Measurements from ENCODE around the gene SF3B2. TPM values are rescaled to one million over a fixed set of nuclear protein-coding genes. Genes with fewer than 3 reads are reported as not detected.
"Not testable (repeated sequence)": the region's sequence is repeated elsewhere in the genome, so short reads cannot be mapped to it uniquely, and the experiment has no call there.

Gene SF3B2
- total RNA-seq, 1 donor from 2014 or later, result 204 TPM

GRCh38 chr11:66016793-66017177 lies 35.4 kb upstream of the SF3B2 start:
- TF ChIP-seq, protein P1, sequence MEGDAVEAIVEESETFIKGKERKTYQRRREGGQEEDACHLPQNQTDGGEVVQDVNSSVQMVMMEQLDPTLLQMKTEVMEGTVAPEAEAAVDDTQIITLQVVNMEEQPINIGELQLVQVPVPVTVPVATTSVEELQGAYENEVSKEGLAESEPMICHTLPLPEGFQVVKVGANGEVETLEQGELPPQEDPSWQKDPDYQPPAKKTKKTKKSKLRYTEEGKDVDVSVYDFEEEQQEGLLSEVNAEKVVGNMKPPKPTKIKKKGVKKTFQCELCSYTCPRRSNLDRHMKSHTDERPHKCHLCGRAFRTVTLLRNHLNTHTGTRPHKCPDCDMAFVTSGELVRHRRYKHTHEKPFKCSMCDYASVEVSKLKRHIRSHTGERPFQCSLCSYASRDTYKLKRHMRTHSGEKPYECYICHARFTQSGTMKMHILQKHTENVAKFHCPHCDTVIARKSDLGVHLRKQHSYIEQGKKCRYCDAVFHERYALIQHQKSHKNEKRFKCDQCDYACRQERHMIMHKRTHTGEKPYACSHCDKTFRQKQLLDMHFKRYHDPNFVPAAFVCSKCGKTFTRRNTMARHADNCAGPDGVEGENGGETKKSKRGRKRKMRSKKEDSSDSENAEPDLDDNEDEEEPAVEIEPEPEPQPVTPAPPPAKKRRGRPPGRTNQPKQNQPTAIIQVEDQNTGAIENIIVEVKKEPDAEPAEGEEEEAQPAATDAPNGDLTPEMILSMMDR (conservative IDR thresholded peaks at IDR 0.05; ENCODE audit: low read depth, low read length), result no peak
- no peak for DNase-seq (ENCODE audit: low read depth)
- H3K4me3 ChIP-seq (ENCODE audit: low read depth, low read length), result no peak overlapping the region

GRCh38 chr11:66017321-66017720 lies 34.8 kb upstream of the SF3B2 start:
- no peak overlapping the region for H3K4me3 ChIP-seq (ENCODE audit: low read depth, low read length)
- no peak for DNase-seq (ENCODE audit: low read depth)
- TF ChIP-seq, protein P1 (conservative IDR thresholded peaks at IDR 0.05; ENCODE audit: low read depth, low read length), result no peak

DNA sequence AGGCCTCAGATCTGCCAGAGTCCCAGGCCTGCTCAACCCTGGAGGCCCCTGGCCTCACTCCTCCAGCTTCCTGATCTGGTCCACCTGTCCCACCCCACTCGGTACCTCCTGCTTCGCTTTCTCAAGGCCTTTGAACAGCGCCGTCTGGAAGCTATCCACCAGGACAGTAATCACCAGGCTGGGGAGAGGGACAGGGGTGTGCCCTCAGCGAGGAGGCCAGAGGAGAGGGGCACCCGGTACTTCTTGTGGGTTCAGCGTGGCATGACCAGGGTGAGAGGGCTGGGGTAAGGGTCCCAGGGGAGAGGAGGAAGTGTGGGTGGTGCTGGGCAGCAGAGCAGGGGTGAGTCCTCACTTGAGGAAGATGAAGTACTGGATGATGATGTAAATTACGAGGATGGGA lies 32.0 kb upstream of the SF3B2 start:
- H3K4me3 ChIP-seq (ENCODE audit: low read depth, low read length), result no peak overlapping the region
- TF ChIP-seq, protein P1 (conservative IDR thresholded peaks at IDR 0.05; ENCODE audit: low read depth, low read length), result no peak
- DNase-seq (ENCODE audit: low read depth), result no peak

DNA sequence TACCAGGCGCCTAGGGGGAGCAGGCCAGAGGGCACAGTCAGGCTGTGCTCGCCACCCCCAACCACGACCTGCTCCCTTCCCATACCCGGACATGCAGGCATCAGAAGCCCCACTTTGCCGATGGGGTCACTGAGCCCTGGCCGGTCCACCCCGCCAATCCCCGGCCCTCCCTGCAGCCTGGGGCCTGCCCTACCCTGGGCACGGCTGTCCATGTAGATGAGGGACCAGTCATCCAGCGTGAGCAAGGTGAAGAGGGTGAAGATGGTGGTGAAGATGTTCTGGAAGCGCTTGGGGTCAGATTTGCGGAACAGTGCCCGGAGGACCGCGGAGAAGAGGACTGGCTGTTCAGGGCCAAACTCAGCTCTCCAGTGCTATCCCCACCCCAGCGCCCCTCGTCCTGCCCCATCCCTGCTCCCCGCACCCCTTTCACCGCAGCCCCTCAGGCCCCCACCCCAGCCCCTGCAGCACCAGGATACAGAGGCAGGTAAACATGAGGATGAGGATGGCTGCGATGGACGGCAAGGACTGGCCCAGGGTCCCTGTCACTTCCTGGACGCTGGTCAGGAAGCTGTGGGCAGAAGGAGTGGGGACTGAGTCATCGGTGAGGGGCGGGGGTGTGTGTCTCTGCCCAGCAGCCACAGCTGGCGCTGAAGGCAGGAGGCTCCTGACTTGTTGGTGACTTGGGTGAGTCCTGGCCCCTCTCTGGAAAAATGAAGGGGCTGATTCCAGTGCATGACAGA lies 31.4 kb upstream of the SF3B2 start:
- TF ChIP-seq, protein P1 (conservative IDR thresholded peaks at IDR 0.05; ENCODE audit: low read depth, low read length), result no peak
- no peak for DNase-seq (ENCODE audit: low read depth)

GRCh38 chr11:66022401-66023185 lies 29.6 kb upstream of the SF3B2 start:
- TF ChIP-seq, protein P1 (conservative IDR thresholded peaks at IDR 0.05; ENCODE audit: low read depth, low read length), result peak; percentile 84
- DNase-seq (ENCODE audit: low read depth), result no peak
- peak overlapping the region; percentile 33 for H3K4me3 ChIP-seq (ENCODE audit: low read depth, low read length)

More for the DNA sequence above, 31.4 kb upstream of the SF3B2 start:
- H3K4me3 ChIP-seq (ENCODE audit: low read depth, low read length), result no peak overlapping the region

DNA sequence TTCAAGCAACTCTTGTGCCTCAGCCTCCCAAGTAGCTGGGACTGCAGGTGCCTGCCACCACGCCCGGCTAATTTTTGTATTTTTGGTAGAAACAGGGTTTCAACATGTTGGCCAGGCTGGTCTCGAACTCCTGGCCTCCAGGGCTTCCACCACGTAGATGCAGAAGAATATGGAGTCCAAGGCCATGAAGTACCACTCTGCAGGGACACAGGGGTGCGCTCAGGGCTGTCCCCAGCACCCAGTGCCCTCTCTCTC lies 29.1 kb upstream of the SF3B2 start:
- not testable (repeated sequence) for DNase-seq (ENCODE audit: low read depth); H3K4me3 ChIP-seq (ENCODE audit: low read depth, low read length)

GRCh38 chr11:66026017-66026529 lies 26.1 kb upstream of the SF3B2 start, which contains the start of gene CATSPER1:
TSS of gene CATSPER1 (minus strand) at chr11:66026479. CDS start at chr11:66026379, 100 bp downstream.
- DNase-seq (ENCODE audit: low read depth), result no peak
- TF ChIP-seq, protein P1 (conservative IDR thresholded peaks at IDR 0.05; ENCODE audit: low read depth, low read length), result no peak

More at GRCh38 chr11:66026017-66026529, 26.1 kb upstream of the SF3B2 start, which contains the start of gene CATSPER1:
- H3K4me3 ChIP-seq (ENCODE audit: low read depth, low read length), result no peak within 1 kb of the TSS

Measured in epithelial cell of proximal tubule (primary cell).